K562 (cell line): ENCODE measurements around the gene PMFBP1. TPM values are rescaled to one million over a fixed set of nuclear protein-coding genes. Genes with fewer than 3 reads are reported as not detected.

ENCODE experiments used
- ARHGAP35 ChIP-seq: fragments of 450-650 bp; IDR thresholded peaks from 2 replicates; pipeline ENCODE4 v1.6.1; 2018; ENCODE audit not compliant: partially characterized antibody
- ARID4B ChIP-seq: sonication (generic); formaldehyde crosslinking; IDR thresholded peaks from 2 replicates; pipeline ENCODE4 v1.8.0; 2022; ENCODE audit warnings: mild to moderate bottlenecking, missing genetic modification reagents
- ATF4 ChIP-seq: fragments of 450-650 bp; formaldehyde crosslinking; IDR thresholded peaks from 2 replicates; pipeline ENCODE4 v1.4.0; 2022; ENCODE audit warnings: mild to moderate bottlenecking, moderate library complexity
- BHLHE40 ChIP-seq: IDR thresholded peaks from 2 replicates; pipeline ENCODE4 v1.6.1; 2011; ENCODE audit warnings: low read length, improper control_type of control experiment
- BRCA1 ChIP-seq, 2 experiments: fragments of 450-650 bp in 1 of 2; sonication (generic) in 1 of 2; formaldehyde crosslinking in 1 of 2; IDR thresholded peaks; 2 replicates each; pipeline versions ENCODE4 v1.5.0 to v1.6.1; 2017 to 2020; ENCODE audit warnings: mild to moderate bottlenecking in 1 of 2, missing genetic modification reagents in 1 of 2
- CCAR2 ChIP-seq: fragments of 200-400 bp; formaldehyde crosslinking; IDR thresholded peaks from 2 replicates; pipeline ENCODE4 v1.6.1; 2017; ENCODE audit warnings: mild to moderate bottlenecking, low read depth, low read length
- ESRRA ChIP-seq: fragments of 450-650 bp; IDR thresholded peaks from 2 replicates; pipeline ENCODE4 v1.6.1; 2014; ENCODE audit warnings: low read depth, mild to moderate bottlenecking, moderate library complexity, borderline replicate concordance
- HOXB6 ChIP-seq: fragments of 250-450 bp; sonication (Bioruptor Pico); IDR thresholded peaks from 2 replicates; pipeline ENCODE4 v1.5.1; 2022; ENCODE audit warnings: mild to moderate bottlenecking, borderline replicate concordance
- KDM1A ChIP-seq, 2 experiments: fragments of 450-650 bp; IDR thresholded peaks; 2 replicates each; pipeline ENCODE4 v1.6.1; 2016; ENCODE audit warnings: mild to moderate bottlenecking in 2 of 2
- MAX ChIP-seq: sonication (generic); formaldehyde crosslinking; IDR thresholded peaks from 2 replicates; pipeline ENCODE4 v1.9.0; 2022; ENCODE audit warnings: mild to moderate bottlenecking, missing genetic modification reagents
- MCM7 ChIP-seq, 2 experiments: fragments of 450-650 bp; IDR thresholded peaks; 2 replicates each; pipeline ENCODE4 v1.6.1; 2016 to 2018
- MLLT1 ChIP-seq, 2 experiments: fragments of 450-650 bp; IDR thresholded peaks; 2 replicates each; pipeline ENCODE4 v1.6.1; 2016
- MYC ChIP-seq, 2 experiments: fragments of 250-450 bp in 1 of 2; sonication (Bioruptor Pico) in 1 of 2; IDR thresholded peaks; 2 replicates each; pipeline versions ENCODE4 v1.5.1 to v1.6.1; 2012 to 2021; ENCODE audit warnings: low read depth in 2 of 2, borderline replicate concordance in 1 of 2, improper control_type of control experiment in 1 of 2, low read length in 1 of 2, mild to moderate bottlenecking in 1 of 2, moderate library complexity in 1 of 2
- PHF20 ChIP-seq: fragments of 450-650 bp; IDR thresholded peaks from 2 replicates; pipeline ENCODE4 v1.6.1; 2018; ENCODE audit not compliant: partially characterized antibody
- PHTF2 ChIP-seq: fragments of 250-450 bp; sonication (Bioruptor Pico); IDR thresholded peaks from 2 replicates; pipeline ENCODE4 v1.5.0; 2021; ENCODE audit warnings: mild to moderate bottlenecking
- RBM14 ChIP-seq: fragments of 200-400 bp; formaldehyde crosslinking; IDR thresholded peaks from 2 replicates; pipeline ENCODE4 v1.6.1; 2018; ENCODE audit warnings: low read depth, mild to moderate bottlenecking, low read length, moderate library complexity, borderline replicate concordance; ENCODE audit not compliant: insufficient read depth
- RBM15 ChIP-seq: fragments of 200-400 bp; formaldehyde crosslinking; IDR thresholded peaks from 2 replicates; pipeline ENCODE4 v1.6.1; 2018; ENCODE audit warnings: mild to moderate bottlenecking, low read length, moderate library complexity; ENCODE audit not compliant: insufficient read depth
- RFX7 ChIP-seq: fragments of 250-450 bp; sonication (Bioruptor Pico); IDR thresholded peaks from 2 replicates; pipeline ENCODE4 v1.5.1; 2021; ENCODE audit warnings: mild to moderate bottlenecking
- TEAD2 ChIP-seq: fragments of 450-650 bp; IDR thresholded peaks from 2 replicates; pipeline ENCODE4 v1.6.1; 2016; ENCODE audit warnings: missing genetic modification characterization, control low read depth, missing compliant biosample characterization
- U2AF1 ChIP-seq: fragments of 200-400 bp; formaldehyde crosslinking; optimal IDR thresholded peaks from 2 replicates; pipeline ENCODE3; 2017; ENCODE audit warnings: mild to moderate bottlenecking, low read depth, low read length, moderate library complexity
- ZNF583 ChIP-seq: fragments of 250-450 bp; sonication (Bioruptor Pico); IDR thresholded peaks from 2 replicates; pipeline ENCODE4 v1.4.0; 2020
- ZNF695 ChIP-seq: fragments of 450-650 bp; formaldehyde crosslinking; IDR thresholded peaks from 2 replicates; pipeline ENCODE4 v1.4.0; 2020; ENCODE audit warnings: mild to moderate bottlenecking, moderate library complexity
- polyA plus RNA-seq, 8 experiments: library from polyadenylated mRNA; depleted of rRNA in 4 of 8; stranded (reverse) in 5 of 8; unstranded in 3 of 8; fragments of >200 nt; fragmentation: Nextera tagmentation in 2 of 8; fragmentation: Illumina TruSeq in 1 of 8; extraction: Ambion mirVana in 2 of 8; extraction: Trizol in 1 of 8; gene quantifications; 2 replicates each; pipeline versions ENCODE4 v1.2.1 to v1.2.3, GENCODE V29; 2011 to 2014; ENCODE audit warnings: inconsistent platforms in 1 of 8, missing spikeins in 1 of 8
- total RNA-seq, 7 experiments: library from RNA; depleted of rRNA in 6 of 7; stranded (reverse); fragments of >200 nt in 6 of 7; fragmentation: Illumina TruSeq in 2 of 7; extraction: Trizol in 2 of 7; gene quantifications; 2 replicates each; pipeline versions ENCODE4 v1.2.1 to v1.2.3, GENCODE V29; 2011 to 2021; ENCODE audit warnings: low replicate concordance in 1 of 7

Gene PMFBP1
- total and polyA plus RNA-seq, 9 of the 15 experiments (the other 6 are each of a cell fraction or from before 2014, with no cell fraction given), result 0.13 to 0.91 (median 0.47) TPM

- TF ChIP-seq BRCA1 (IDR thresholded peaks at IDR 0.05) (no peak), BRCA1 (CRISPR knock-in tag; IDR thresholded peaks at IDR 0.05) (no peak), KDM1A (IDR thresholded peaks at IDR 0.05) (no peak), ZNF695 (CRISPR knock-in tag) (no peak), PHF20 (no peak), RFX7 (CRISPR knock-in tag) (no peak), RBM15 (no peak), ZNF583 (CRISPR knock-in tag) (no peak), MCM7 (IDR thresholded peaks at IDR 0.05) (no peak), CCAR2 (no peak), HOXB6 (CRISPR knock-in tag) (no peak), RBM14 (no peak), PHTF2 (CRISPR knock-in tag) (no peak), U2AF1 (no peak), ARHGAP35 (no peak), MYC (IDR thresholded peaks at IDR 0.05; ENCODE audit: low read depth, low read length) (peak; percentile 73), MYC (CRISPR knock-in tag; IDR thresholded peaks at IDR 0.05; ENCODE audit: borderline replicate concordance, low read depth) (no peak), ARID4B (CRISPR knock-in tag) (no peak), BHLHE40 (peak; percentile 56; the same call in 1 of the 2 replicates), TEAD2 (tag) (no peak), MLLT1 (IDR thresholded peaks at IDR 0.05) (no peak), MAX (CRISPR knock-in tag) (peak; percentile 67), ESRRA (no peak), ATF4 (CRISPR knock-in tag) (no peak)
Observed at GRCh38 chr16:72111657-72112451, 60.1 kb downstream of the PMFBP1 start (continued).
